GM20000 (cell line): Measurements from ENCODE around the gene ASIC3.

Experiments
- DNase-seq: peaks from one replicate; pipeline ENCODE4 v3.0.0; 2012; ENCODE audit warnings: low spot score
- TF ChIP-seq, protein P1 (sequence below): IDR thresholded peaks from 2 replicates; pipeline ENCODE4 v1.5.1; 2012; ENCODE audit warnings: mild to moderate bottlenecking, control low read depth; ENCODE audit errors: extremely low read depth, missing control alignments

ASIC3 gene

DNA sequence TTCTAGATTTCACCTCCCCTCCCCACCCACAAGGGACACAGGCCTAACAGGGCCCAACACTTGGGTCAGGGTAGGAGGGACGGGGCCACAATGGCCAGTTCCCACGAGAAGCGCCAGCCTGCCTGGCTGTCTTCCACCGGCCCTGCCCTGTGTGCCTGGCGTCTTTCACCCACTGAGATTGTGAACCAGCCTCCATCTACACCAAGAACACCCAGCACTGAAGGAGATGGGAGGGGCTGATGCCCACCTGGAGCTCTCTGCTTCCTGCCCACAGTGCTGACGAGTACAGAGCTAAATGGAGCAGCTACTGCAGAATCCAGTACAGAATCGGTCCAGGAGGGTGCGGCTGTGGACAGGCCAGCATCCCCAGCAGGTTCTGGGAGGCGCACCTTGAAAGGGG lies 2.4 kb upstream of the ASIC3 start:
- DNase-seq, result no peak
- TF ChIP-seq, protein P1, sequence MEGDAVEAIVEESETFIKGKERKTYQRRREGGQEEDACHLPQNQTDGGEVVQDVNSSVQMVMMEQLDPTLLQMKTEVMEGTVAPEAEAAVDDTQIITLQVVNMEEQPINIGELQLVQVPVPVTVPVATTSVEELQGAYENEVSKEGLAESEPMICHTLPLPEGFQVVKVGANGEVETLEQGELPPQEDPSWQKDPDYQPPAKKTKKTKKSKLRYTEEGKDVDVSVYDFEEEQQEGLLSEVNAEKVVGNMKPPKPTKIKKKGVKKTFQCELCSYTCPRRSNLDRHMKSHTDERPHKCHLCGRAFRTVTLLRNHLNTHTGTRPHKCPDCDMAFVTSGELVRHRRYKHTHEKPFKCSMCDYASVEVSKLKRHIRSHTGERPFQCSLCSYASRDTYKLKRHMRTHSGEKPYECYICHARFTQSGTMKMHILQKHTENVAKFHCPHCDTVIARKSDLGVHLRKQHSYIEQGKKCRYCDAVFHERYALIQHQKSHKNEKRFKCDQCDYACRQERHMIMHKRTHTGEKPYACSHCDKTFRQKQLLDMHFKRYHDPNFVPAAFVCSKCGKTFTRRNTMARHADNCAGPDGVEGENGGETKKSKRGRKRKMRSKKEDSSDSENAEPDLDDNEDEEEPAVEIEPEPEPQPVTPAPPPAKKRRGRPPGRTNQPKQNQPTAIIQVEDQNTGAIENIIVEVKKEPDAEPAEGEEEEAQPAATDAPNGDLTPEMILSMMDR, result no peak

GRCh38 chr7:151046603-151047573 lies 1.4 kb upstream of the ASIC3 start:
- DNase-seq, result no peak
- TF ChIP-seq, protein P1, result no peak

DNA sequence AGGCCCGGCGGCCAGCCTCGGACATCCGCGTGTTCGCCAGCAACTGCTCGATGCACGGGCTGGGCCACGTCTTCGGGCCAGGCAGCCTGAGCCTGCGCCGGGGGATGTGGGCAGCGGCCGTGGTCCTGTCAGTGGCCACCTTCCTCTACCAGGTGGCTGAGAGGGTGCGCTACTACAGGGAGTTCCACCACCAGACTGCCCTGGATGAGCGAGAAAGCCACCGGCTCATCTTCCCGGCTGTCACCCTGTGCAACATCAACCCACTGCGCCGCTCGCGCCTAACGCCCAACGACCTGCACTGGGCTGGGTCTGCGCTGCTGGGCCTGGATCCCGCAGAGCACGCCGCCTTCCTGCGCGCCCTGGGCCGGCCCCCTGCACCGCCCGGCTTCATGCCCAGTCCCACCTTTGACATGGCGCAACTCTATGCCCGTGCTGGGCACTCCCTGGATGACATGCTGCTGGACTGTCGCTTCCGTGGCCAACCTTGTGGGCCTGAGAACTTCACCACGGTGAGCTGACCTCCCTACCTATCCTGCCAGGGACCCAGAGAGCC lies 656 bp downstream of the ASIC3 start:
- TF ChIP-seq, protein P1, result no peak
- no peak for DNase-seq

DNA sequence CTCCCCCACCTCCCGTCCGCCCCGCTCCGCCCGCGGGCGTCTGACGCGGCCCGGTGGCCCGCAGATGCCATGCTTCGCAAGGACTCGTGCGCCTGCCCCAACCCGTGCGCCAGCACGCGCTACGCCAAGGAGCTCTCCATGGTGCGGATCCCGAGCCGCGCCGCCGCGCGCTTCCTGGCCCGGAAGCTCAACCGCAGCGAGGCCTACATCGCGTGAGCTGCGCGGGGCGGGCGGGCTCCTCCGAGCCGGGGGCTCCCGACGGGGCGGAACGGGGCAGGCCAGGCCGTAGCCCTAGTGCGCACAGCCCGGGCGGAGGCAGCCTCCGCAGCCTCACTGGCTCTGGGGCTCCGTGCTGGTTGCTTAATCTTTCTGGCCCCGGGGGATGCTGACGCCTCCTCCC lies 2.8 kb downstream of the ASIC3 start:
- TF ChIP-seq, protein P1, result no peak
- no peak for DNase-seq

GRCh38 chr7:151053096-151053495 lies 4.8 kb downstream of the ASIC3 start:
- no peak for DNase-seq

GRCh38 chr7:151053751-151054150 lies 5.4 kb downstream of the ASIC3 start:
- DNase-seq, result no peak
- TF ChIP-seq, protein P1, result no peak

More at GRCh38 chr7:151053096-151053495, 4.8 kb downstream of the ASIC3 start:
- TF ChIP-seq, protein P1, result no peak

- DNase-seq, result no peak
- TF ChIP-seq, protein P1, result no peak
Measured at GRCh38 chr7:151056283-151056665, 7.9 kb downstream of the ASIC3 start.
